Measurements from ENCODE around the gene C1orf87.

C1orf87 gene

GRCh38 chr1:60101516-60101915, 27.9 kb upstream of the C1orf87 start:
- no peaks in the 10 kb centered on the region for H3K4me1 ChIP-seq (ENCODE audit: control insufficient read depth, insufficient read depth, low read length, unreplicated experiment)
- no peaks in the 10 kb centered on the region for H3K79me2 ChIP-seq (ENCODE audit: control insufficient read depth, insufficient read depth, low read length, unreplicated experiment)
- no peak overlapping the region for H3K27ac ChIP-seq (ENCODE audit: low read depth, low read length)
- no peaks in the 10 kb centered on the region for H3K27me3 ChIP-seq (ENCODE audit: insufficient read depth, low read length)
- H3K4me3 ChIP-seq (ENCODE audit: low read depth, low read length) = no peak overlapping the region
- H2AFZ ChIP-seq (ENCODE audit: low read length, unreplicated experiment) = no peak overlapping the region
- no peaks in the 10 kb centered on the region for H3K36me3 ChIP-seq (ENCODE audit: insufficient read depth, low read length)

GRCh38 chr1:60091195-60091715, 17.7 kb upstream of the C1orf87 start:
- Histone ChIP-seq H3K36me3 (ENCODE audit: insufficient read depth, low read length) (no peaks in the 10 kb centered on the region), H3K4me1 (ENCODE audit: control insufficient read depth, insufficient read depth, low read length, unreplicated experiment) (no peaks in the 10 kb centered on the region), H3K27ac (ENCODE audit: low read depth, low read length) (no peak overlapping the region), H3K79me2 (ENCODE audit: control insufficient read depth, insufficient read depth, low read length, unreplicated experiment) (no peaks in the 10 kb centered on the region), H3K4me3 (ENCODE audit: low read depth, low read length) (no peak overlapping the region), H3K27me3 (ENCODE audit: insufficient read depth, low read length) (no peaks in the 10 kb centered on the region), H2AFZ (ENCODE audit: low read length, unreplicated experiment) (no peak overlapping the region)

DNA sequence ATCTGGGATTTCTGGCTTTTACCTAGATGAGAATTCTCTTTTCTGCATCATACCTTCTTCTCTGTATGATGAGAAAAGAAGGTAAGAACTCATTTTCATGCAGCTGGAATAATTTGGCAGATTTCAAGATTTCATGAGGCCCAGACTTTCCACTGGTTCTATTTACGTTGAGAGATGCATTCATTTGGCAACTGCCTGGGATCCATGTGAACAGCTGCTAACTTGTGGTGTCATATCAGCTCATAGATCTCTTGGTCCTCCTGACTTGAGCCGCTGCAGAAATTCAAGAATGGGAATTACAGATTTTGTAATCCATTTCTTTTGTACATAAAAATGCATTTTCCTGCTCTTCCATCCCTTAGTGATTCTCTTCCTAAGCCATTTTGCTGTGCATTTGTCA, 17.1 kb upstream of the C1orf87 start:
- Histone ChIP-seq H3K79me2 (ENCODE audit: control insufficient read depth, insufficient read depth, low read length, unreplicated experiment) (no peaks in the 10 kb centered on the region), H2AFZ (ENCODE audit: low read length, unreplicated experiment) (no peak overlapping the region), H3K36me3 (ENCODE audit: insufficient read depth, low read length) (no peaks in the 10 kb centered on the region), H3K4me1 (ENCODE audit: control insufficient read depth, insufficient read depth, low read length, unreplicated experiment) (no peaks in the 10 kb centered on the region), H3K27ac (ENCODE audit: low read depth, low read length) (no peak overlapping the region), H3K4me3 (ENCODE audit: low read depth, low read length) (no peak overlapping the region), H3K27me3 (ENCODE audit: insufficient read depth, low read length) (no peaks in the 10 kb centered on the region)

GRCh38 chr1:60088620-60089155, 15.1 kb upstream of the C1orf87 start:
- no peak overlapping the region for H3K27ac ChIP-seq (ENCODE audit: low read depth, low read length)

GRCh38 chr1:60087681-60088080, 14.1 kb upstream of the C1orf87 start:
- Histone ChIP-seq H3K79me2 (ENCODE audit: control insufficient read depth, insufficient read depth, low read length, unreplicated experiment) (no peaks in the 10 kb centered on the region), H3K36me3 (ENCODE audit: insufficient read depth, low read length) (no peaks in the 10 kb centered on the region), H3K4me1 (ENCODE audit: control insufficient read depth, insufficient read depth, low read length, unreplicated experiment) (no peaks in the 10 kb centered on the region), H3K4me3 (ENCODE audit: low read depth, low read length) (no peak overlapping the region), H3K27ac (ENCODE audit: low read depth, low read length) (no peak overlapping the region), H2AFZ (ENCODE audit: low read length, unreplicated experiment) (no peak overlapping the region), H3K27me3 (ENCODE audit: insufficient read depth, low read length) (no peaks in the 10 kb centered on the region)

More at GRCh38 chr1:60088620-60089155, 15.1 kb upstream of the C1orf87 start:
- Histone ChIP-seq H3K4me3 (ENCODE audit: low read depth, low read length) (no peak overlapping the region), H3K4me1 (ENCODE audit: control insufficient read depth, insufficient read depth, low read length, unreplicated experiment) (no peaks in the 10 kb centered on the region), H3K36me3 (ENCODE audit: insufficient read depth, low read length) (no peaks in the 10 kb centered on the region), H3K79me2 (ENCODE audit: control insufficient read depth, insufficient read depth, low read length, unreplicated experiment) (no peaks in the 10 kb centered on the region), H3K27me3 (ENCODE audit: insufficient read depth, low read length) (no peaks in the 10 kb centered on the region), H2AFZ (ENCODE audit: low read length, unreplicated experiment) (no peak overlapping the region)

DNA sequence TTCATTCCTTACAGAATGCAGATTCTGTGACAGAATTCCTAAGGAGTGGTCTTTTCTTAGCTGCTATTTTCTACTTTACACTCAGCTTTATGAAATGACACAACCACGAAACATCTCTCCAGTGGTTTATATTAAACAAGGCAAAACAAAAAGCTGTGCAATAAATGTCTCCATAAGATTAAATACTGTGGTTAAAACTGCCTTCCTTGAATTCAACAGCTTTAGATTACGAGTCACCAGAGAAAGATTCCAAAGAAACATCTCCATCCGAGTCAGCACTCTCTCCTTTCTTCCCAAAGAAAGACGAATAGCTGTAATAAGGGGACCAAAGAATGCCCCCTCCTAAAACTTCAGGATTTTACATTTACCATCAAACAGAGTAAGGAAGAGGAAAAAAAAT, 4.6 kb upstream of the C1orf87 start:
- Histone ChIP-seq H3K4me1 (ENCODE audit: control insufficient read depth, insufficient read depth, low read length, unreplicated experiment) (no peaks in the 10 kb centered on the region), H3K27ac (ENCODE audit: low read depth, low read length) (no peak overlapping the region), H3K36me3 (ENCODE audit: insufficient read depth, low read length) (no peaks in the 10 kb centered on the region), H3K27me3 (ENCODE audit: insufficient read depth, low read length) (peaks cover 18% of the 10 kb centered on the region), H2AFZ (ENCODE audit: low read length, unreplicated experiment) (no peak overlapping the region), H3K79me2 (ENCODE audit: control insufficient read depth, insufficient read depth, low read length, unreplicated experiment) (no peaks in the 10 kb centered on the region), H3K4me3 (ENCODE audit: low read depth, low read length) (no peak overlapping the region)

DNA sequence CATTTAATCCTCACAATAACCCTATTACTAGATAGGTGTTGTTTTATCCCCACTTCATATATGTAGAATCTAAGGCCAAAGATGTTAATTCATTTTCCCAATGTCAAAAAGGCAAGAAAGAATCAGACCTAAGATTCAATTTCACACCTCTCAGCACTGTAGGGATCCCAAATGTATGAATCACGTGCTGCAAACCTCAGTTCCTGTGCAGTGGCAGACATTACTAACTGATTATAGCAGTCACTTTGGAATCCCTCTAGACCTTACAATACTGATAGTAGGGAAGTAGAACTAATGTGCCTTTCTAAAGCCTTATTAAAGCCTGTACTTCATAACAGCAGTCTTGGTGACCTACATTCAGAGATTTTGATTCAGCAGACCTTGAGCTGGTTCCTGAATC, 2.3 kb downstream of the C1orf87 start:
- H2AFZ ChIP-seq (ENCODE audit: low read length, unreplicated experiment) = no peak overlapping the region
- H3K27ac ChIP-seq (ENCODE audit: low read depth, low read length) = no peak overlapping the region
- H3K4me1 ChIP-seq (ENCODE audit: control insufficient read depth, insufficient read depth, low read length, unreplicated experiment) = peaks cover 22% of the 10 kb centered on the region
- H3K36me3 ChIP-seq (ENCODE audit: insufficient read depth, low read length) = no peaks in the 10 kb centered on the region
- peaks cover 18% of the 10 kb centered on the region for H3K27me3 ChIP-seq (ENCODE audit: insufficient read depth, low read length)
- H3K79me2 ChIP-seq (ENCODE audit: control insufficient read depth, insufficient read depth, low read length, unreplicated experiment) = no peaks in the 10 kb centered on the region
- no peak overlapping the region for H3K4me3 ChIP-seq (ENCODE audit: low read depth, low read length)

DNA sequence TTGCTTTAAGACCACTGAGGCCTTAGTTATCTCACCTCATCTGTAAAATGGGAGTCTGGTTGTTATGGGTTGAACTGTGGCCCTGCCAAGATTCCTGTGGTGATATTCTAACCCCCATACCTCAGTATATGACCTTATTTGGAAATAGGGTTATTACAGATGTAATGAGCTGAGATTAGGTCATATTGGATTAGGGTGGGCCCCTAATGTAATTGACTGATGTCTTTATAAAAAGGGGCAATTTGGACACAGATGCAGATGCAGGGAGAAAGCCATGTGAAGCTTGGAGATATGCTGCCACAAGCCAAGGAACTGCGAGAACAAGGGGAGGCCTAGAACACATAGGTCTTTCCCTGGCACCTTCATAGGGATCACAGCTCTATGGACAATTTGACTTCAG, 3.9 kb downstream of the C1orf87 start:
- H3K79me2 ChIP-seq (ENCODE audit: control insufficient read depth, insufficient read depth, low read length, unreplicated experiment) = no peaks in the 10 kb centered on the region
- peaks cover 5% of the 10 kb centered on the region; the same call in 1 of the 2 replicates for H3K27me3 ChIP-seq (ENCODE audit: insufficient read depth, low read length)
- H3K4me3 ChIP-seq (ENCODE audit: low read depth, low read length) = no peak overlapping the region
- no peaks in the 10 kb centered on the region for H3K36me3 ChIP-seq (ENCODE audit: insufficient read depth, low read length)
- no peak overlapping the region; the same call in 1 of the 2 replicates for H3K27ac ChIP-seq (ENCODE audit: low read depth, low read length)
- no peak overlapping the region for H2AFZ ChIP-seq (ENCODE audit: low read length, unreplicated experiment)
- H3K4me1 ChIP-seq (ENCODE audit: control insufficient read depth, insufficient read depth, low read length, unreplicated experiment) = peaks cover 24% of the 10 kb centered on the region

DNA sequence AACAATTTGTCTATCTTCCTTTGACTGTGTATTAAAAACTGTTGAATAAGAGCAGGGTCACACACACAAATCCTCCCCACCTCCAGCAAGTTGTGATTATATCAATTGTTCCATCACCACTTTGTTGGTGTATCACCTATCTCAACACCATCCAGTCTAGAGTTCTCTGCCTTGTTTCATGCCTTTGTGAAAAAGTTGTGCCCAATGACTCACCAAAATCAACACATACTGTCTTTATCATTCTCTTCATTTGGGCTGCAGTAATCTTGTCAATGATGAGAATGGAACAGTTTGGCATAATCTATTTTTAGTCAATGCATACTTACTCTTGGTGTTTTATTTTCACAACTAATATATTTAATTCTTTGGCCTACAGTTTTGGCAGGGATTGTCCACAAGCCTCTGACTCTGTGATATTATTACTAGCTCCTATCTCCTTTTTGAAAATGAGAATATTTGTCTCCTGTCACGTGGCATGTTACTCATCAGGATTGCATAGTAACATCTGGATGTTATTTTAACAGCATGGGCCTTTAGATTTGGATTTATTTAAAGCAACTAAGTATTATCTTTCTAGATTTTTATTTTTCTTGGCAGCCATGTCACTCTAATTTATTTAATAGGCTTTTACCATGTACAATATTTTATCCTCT, 5.1 kb downstream of the C1orf87 start:
- Histone ChIP-seq H3K27me3 (ENCODE audit: insufficient read depth, low read length) (peaks cover 2% of the 10 kb centered on the region; the same call in 1 of the 2 replicates), H3K27ac (ENCODE audit: low read depth, low read length) (peak overlapping the region; percentile 76), H3K4me3 (ENCODE audit: low read depth, low read length) (peak overlapping the region; percentile 37; the same call in 1 of the 2 replicates), H3K4me1 (ENCODE audit: control insufficient read depth, insufficient read depth, low read length, unreplicated experiment) (peaks cover 24% of the 10 kb centered on the region), H2AFZ (ENCODE audit: low read length, unreplicated experiment) (peak overlapping the region; percentile 67), H3K36me3 (ENCODE audit: insufficient read depth, low read length) (no peaks in the 10 kb centered on the region), H3K79me2 (ENCODE audit: control insufficient read depth, insufficient read depth, low read length, unreplicated experiment) (no peaks in the 10 kb centered on the region)

DNA sequence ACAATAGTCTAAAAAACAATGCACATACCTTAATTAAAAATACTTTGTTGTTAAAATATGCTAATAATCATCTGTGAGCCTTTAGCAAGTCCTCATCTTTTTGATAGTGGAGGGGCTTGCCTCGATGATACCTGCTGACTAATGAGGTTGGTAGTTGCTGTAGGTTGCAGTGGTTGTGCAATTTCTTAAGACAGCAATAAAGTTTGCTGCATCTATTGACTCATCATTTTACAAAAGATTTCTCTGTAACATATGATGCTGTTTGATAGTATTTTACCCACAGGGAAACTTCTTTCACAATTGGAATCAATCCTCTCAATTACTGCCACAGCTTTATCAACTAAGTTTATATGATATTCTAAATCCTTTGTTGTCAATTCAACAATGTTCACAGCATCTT, 7.6 kb downstream of the C1orf87 start:
- H3K27me3 ChIP-seq (ENCODE audit: insufficient read depth, low read length) = no peaks in the 10 kb centered on the region
- H3K36me3 ChIP-seq (ENCODE audit: insufficient read depth, low read length) = no peaks in the 10 kb centered on the region
- H3K27ac ChIP-seq (ENCODE audit: low read depth, low read length) = peak overlapping the region; percentile 26; the same call in 1 of the 2 replicates
- H3K4me3 ChIP-seq (ENCODE audit: low read depth, low read length) = no peak overlapping the region
- no peak overlapping the region for H2AFZ ChIP-seq (ENCODE audit: low read length, unreplicated experiment)
- no peaks in the 10 kb centered on the region for H3K79me2 ChIP-seq (ENCODE audit: control insufficient read depth, insufficient read depth, low read length, unreplicated experiment)
- peaks cover 24% of the 10 kb centered on the region for H3K4me1 ChIP-seq (ENCODE audit: control insufficient read depth, insufficient read depth, low read length, unreplicated experiment)

DNA sequence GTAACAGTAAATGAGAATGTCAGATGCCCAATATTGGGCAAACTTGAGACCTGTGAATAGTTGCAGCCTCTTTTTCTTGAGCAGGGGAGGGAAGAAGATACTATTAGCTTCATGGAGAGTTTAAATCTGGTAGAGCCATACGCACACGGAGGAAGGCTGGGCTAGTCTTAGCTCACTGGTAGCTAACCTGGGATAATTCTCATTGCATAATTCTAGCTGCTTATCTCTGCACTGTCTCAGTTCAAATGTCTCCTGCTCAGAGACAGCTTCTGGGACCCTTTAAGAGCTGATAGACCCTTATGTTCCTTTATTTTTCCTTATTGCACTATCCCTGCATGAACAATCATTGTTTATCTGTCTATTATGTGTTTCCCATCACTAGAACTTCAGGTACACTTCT, 8.4 kb downstream of the C1orf87 start:
- Histone ChIP-seq H3K27ac (ENCODE audit: low read depth, low read length) (no peak overlapping the region), H3K27me3 (ENCODE audit: insufficient read depth, low read length) (no peaks in the 10 kb centered on the region), H3K36me3 (ENCODE audit: insufficient read depth, low read length) (no peaks in the 10 kb centered on the region), H3K79me2 (ENCODE audit: control insufficient read depth, insufficient read depth, low read length, unreplicated experiment) (no peaks in the 10 kb centered on the region), H3K4me1 (ENCODE audit: control insufficient read depth, insufficient read depth, low read length, unreplicated experiment) (peaks cover 24% of the 10 kb centered on the region), H2AFZ (ENCODE audit: low read length, unreplicated experiment) (no peak overlapping the region), H3K4me3 (ENCODE audit: low read depth, low read length) (no peak overlapping the region)
